Measurements from ENCODE around the gene KIF4B.
"Not testable (repeated sequence)": the region's sequence is repeated elsewhere in the genome, so short reads cannot be mapped to it uniquely, and the experiment has no call there.

KIF4B gene
- 0.09 to 0.12 reads per million in 2 experiments for total RNA-seq

GRCh38 chr5:155013526-155013925 lies at the start of gene KIF4B:
KIF4B (plus strand) TSS chr5:155013755; CDS start chr5:155013860, 105 bp downstream.
- DNase-seq (ENCODE audit: low read depth) = no peak

GRCh38 chr5:154966081-154966841 lies 47.3 kb upstream of the KIF4B start:
- DNase-seq (ENCODE audit: low read depth) = no peak

DNA sequence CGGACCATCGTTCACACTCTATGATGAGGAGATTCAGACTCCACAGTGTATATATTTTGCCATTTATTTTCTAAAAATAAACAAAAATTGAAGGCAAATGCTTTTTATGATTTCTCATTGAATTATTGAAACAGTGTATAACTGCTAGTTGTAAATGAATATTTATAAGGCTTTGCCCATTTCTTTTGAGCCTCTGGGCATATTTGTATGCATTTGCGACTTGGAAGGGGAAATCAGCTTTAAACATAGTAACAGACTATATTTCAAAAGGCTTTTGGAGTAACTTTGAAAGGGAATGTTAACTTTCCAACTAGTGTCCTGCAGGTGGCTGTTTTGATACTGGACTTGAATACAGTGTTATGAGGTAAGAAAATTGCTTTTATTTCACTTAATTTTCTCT lies 46.7 kb upstream of the KIF4B start:
- DNase-seq (ENCODE audit: low read depth) = no peak

GRCh38 chr5:154967421-154968024 lies 46.0 kb upstream of the KIF4B start:
- no peak for DNase-seq (ENCODE audit: low read depth)

DNA sequence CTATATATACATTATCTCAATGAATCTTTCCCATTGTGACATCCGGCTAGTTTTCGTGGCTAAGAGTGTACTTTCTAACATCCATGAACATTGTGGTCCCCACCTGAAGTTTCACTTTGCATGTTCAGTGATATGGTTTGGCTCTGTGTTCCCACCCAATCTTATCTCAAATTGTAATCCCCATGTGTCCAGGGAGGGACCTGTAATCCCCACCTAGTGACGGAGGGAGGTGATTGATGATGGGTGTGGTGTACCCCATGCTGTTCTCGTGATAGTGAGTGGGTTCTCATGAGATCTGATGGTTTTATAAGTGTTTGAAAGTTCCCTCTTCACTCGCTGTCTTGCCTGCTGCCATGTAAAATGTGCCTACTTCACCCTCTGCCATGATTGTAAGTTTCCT lies 44.6 kb upstream of the KIF4B start:
- no peak for DNase-seq (ENCODE audit: low read depth)

GRCh38 chr5:154970759-154971158 lies 42.8 kb upstream of the KIF4B start:
- DNase-seq (ENCODE audit: low read depth) = no peak

DNA sequence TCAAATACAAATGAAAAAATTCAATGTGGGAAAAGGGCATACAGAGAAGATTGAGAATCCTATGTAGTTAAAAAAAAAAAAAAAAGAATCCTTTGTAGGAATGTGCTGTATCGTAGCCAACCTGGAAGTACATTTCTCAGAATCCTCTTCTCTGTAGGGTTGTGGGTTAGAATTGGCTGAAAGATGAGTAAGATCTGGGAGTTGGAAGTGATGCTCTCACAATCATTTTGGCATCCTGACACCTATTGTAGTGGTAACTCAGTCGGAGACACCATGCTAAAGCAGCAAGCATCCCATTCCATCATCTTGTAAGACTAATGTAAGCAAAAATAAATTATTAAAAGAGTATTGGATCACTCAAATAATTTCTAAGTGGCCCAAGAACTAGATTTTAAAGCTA lies 42.1 kb upstream of the KIF4B start:
- no peak for DNase-seq (ENCODE audit: low read depth)

DNA sequence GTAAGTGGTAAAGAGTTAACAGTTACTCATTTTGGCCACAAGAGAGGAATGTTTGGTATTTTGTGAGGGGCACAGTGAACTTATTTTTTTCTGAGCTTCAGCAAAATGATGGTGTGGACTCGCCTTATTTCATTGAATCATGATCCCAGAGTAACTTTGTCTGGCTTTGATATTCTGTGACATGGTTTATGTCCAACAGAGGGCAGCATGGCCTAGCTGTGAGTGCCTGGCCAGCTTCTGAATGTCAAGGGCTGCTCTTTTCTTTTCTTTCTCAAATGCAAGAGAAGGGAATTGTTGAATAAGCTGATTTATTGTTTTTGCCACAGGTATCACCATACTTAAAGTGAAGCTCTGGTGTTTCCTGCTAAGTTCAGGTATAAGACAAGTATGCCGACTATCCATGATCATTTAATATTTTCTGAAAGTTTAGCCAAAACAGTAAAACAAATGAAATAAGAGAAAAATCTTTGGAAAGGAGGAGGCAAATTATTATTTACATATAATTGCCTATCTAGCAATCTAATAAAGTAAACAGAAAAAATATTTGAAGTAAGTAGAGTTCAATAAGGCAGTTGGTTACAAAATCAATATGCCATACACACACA lies 41.0 kb upstream of the KIF4B start:
- no peak for DNase-seq (ENCODE audit: low read depth)

GRCh38 chr5:154976082-154976481 lies 37.5 kb upstream of the KIF4B start:
- not testable (repeated sequence) for DNase-seq (ENCODE audit: low read depth)

- DNase-seq (ENCODE audit: low read depth) = no peak
These were observed 36.1 kb upstream of the KIF4B start for GRCh38 chr5:154977409-154977808.

DNA sequence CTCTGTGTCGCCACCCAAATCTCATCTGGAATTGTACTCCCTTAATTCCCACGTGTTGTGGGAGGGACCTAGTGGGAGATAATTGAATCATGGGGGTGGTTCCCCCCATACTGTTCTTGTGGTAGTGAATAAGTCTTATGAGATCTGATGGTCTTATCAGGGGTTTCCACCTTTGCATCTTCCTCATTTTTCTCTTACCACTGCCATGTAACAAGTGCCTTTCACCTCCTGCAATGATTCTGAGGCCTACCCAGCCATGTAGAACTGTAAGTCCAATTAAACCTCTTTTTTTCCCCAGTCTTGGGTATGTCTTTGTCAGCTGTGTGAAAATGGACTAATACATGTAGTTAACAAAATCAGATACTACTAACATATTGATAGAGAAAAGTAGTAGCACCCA lies 35.3 kb upstream of the KIF4B start:
- DNase-seq (ENCODE audit: low read depth) = not testable (repeated sequence)

DNA sequence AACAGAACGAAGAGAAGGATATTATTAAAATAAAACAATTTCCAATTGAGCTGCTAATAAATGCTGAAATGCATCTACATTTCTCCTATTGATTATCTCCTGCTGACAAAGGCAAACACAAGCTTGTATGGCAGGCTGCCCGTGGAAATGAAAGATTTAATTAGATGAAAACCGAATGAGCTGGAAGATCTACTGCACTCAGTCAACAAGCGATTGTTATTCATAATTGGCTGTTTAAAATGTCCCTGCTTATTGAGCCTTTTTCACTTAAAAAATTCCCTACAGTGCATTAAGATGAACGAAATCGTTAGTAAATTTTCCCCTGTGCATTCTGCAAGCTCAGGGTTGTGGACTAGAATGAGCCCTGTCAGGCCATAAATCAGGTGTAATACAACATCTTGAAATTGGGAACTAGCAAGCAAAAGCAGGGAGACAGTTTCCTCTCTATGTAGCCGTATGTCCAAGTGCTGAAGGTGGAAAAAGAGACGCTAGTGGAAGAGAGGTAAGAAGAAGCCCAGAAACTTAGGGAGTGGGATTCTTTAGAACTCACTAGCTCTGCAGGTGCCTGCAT lies 28.5 kb upstream of the KIF4B start:
- no peak for DNase-seq (ENCODE audit: low read depth)

GRCh38 chr5:154986151-154986550 lies 27.4 kb upstream of the KIF4B start:
- no peak for DNase-seq (ENCODE audit: low read depth)

GRCh38 chr5:154989626-154990025 lies 23.9 kb upstream of the KIF4B start:
- DNase-seq (ENCODE audit: low read depth) = no peak

DNA sequence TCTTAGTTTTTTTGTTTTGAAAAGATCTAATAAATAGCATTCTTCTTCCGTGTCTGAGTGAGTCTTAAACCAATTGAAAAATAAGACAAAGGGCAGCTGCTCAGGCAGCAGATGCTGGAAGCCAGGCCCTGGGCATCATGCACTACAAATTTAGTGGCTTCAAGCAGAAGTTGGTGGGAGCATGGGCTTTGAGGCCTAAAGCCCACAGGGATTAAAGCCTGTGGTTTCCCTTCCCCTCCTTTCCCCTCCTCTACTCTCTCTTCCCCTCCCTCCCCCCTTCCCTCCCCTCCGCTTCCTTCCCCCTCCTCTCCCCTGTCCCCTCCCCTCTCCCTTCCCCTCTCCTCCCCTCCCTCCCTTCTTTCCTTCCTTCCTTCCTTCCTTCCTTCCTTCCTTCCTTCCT lies 20.1 kb upstream of the KIF4B start:
- no peak for DNase-seq (ENCODE audit: low read depth)

- no peak for DNase-seq (ENCODE audit: low read depth)
These were observed 17.9 kb upstream of the KIF4B start for GRCh38 chr5:154995679-154996078.

DNA sequence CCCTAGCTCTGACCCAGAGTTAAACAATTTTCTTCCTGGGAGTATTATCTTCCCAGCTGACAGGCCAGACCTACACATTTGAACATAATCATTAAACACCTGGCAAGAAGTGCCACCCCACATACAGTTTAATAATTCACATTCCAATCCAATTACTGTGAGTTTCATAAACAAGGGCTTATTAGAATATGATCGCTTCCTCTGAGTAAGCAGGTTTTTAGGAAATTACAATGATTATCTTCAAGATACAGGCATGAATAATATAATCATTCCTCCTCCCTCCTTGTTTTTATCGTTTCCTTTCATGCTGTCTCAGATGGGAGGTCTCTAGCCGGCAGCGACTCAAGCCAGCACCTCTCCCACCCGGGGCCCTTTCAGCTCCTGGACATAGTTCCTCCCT lies 15.8 kb upstream of the KIF4B start:
- no peak for DNase-seq (ENCODE audit: low read depth)

DNA sequence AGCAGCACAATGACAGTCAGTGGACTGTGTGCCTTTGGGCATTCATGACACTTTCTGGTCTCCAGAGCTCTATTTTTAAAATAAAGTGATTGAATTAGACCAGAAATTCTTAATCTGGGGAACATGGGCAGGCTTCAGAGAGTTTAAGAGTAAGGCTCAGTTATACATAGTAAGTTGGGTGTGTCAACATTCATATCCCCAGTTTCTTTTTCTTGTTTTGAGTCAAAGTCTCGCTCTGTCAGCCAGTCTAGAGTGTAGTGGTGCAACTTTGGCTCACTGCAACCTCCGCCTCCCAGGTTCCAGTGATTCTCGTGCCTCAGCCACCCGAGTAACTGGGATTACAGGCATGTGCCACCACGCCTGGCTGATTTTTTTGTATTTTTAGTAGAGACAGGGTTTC lies 13.7 kb upstream of the KIF4B start:
- no peak for DNase-seq (ENCODE audit: low read depth)

DNA sequence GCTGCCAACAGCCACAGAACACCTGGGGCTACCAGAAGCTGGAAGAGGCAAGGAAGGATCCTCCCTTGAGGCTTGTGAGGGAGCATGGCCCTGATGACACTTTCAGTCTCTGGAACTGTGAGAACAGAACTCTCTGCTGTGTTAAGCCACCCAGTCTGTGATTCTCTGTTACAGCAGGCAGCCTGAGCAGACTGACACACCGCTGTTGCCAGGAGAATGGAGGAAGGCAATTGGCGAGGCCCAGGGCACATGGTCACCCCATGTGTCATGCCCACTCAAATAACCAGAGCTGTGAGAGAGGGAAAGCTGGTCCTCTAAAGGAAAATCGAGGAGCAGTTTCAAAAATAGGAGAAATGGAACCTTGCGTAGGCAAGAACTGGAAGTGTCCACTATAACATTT lies 12.0 kb upstream of the KIF4B start:
- no peak for DNase-seq (ENCODE audit: low read depth)

GRCh38 chr5:155002722-155003121 lies 10.8 kb upstream of the KIF4B start:
- not testable (repeated sequence) for DNase-seq (ENCODE audit: low read depth)

- no peak for DNase-seq (ENCODE audit: low read depth)
These were observed 9.3 kb upstream of the KIF4B start for GRCh38 chr5:155004138-155004744.

DNA sequence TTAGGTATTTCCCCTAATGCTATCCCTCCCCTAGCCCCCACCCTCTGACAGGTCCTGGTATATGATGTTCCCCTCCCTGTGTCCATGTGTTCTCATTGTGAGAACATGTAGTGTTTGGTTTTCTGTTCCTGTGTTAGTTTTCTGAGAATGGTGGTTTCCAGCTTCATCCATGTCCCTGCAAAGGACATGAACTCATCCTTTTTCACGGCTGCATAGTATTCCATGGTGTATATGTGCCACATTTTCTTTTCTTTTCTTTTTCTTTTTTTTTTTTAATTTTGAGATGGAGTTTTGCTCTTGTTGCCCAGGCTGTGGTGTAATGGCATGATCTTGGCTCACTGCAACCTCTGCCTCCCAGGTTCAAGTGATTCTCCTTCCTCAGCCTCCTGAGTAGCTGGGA lies 7.3 kb upstream of the KIF4B start:
- DNase-seq (ENCODE audit: low read depth) = not testable (repeated sequence)

GRCh38 chr5:155008669-155009068 lies 4.9 kb upstream of the KIF4B start:
- DNase-seq (ENCODE audit: low read depth) = no peak

Measured in T follicular helper cell (primary cell).